ENCODE measurements around the gene NPY2R.

DNA sequence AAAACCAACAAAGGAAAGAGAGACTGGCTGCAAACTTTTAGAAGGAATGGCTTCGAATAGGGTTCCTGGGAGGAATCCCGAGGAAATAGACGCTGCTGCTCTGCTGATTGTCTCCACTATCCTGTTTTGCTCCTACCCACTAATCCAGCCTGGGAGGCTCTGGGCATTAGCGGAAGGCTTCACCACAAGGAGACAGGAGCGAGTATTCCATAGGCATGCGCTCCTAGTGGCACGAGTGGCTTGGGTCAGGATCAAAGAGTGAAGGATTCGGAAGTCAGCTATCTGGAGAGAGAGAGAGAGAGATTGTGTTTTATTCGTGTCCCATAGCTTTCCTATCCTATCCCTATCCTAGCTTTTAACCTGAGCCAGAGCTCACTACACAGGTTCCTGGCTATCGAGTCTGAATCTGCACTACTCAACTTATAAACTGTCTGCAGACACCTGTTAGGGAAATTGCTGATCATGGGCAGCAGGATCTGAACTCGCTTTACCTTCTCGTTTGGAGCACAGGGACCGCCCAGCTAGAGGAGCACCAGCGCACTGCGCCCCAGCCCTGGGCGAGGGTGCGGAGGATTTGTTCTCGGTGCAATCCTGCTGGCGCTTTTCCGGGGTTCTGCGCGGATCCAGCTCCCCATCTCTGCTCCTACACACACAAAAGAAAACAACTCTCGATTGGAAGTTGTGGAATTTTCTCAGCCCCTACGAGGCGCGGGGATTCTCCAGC lies 740 bp upstream of the NPY2R start:
- TF ChIP-seq, protein P1, sequence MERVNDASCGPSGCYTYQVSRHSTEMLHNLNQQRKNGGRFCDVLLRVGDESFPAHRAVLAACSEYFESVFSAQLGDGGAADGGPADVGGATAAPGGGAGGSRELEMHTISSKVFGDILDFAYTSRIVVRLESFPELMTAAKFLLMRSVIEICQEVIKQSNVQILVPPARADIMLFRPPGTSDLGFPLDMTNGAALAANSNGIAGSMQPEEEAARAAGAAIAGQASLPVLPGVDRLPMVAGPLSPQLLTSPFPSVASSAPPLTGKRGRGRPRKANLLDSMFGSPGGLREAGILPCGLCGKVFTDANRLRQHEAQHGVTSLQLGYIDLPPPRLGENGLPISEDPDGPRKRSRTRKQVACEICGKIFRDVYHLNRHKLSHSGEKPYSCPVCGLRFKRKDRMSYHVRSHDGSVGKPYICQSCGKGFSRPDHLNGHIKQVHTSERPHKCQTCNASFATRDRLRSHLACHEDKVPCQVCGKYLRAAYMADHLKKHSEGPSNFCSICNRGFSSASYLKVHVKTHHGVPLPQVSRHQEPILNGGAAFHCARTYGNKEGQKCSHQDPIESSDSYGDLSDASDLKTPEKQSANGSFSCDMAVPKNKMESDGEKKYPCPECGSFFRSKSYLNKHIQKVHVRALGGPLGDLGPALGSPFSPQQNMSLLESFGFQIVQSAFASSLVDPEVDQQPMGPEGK (CRISPR knock-in tag; IDR thresholded peaks at IDR 0.05; ENCODE audit: borderline replicate concordance), result no peak
- TF ChIP-seq, protein P2, sequence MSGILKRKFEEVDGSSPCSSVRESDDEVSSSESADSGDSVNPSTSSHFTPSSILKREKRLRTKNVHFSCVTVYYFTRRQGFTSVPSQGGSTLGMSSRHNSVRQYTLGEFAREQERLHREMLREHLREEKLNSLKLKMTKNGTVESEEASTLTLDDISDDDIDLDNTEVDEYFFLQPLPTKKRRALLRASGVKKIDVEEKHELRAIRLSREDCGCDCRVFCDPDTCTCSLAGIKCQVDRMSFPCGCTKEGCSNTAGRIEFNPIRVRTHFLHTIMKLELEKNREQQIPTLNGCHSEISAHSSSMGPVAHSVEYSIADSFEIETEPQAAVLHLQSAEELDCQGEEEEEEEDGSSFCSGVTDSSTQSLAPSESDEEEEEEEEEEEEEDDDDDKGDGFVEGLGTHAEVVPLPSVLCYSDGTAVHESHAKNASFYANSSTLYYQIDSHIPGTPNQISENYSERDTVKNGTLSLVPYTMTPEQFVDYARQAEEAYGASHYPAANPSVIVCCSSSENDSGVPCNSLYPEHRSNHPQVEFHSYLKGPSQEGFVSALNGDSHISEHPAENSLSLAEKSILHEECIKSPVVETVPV (CRISPR knock-in tag; IDR thresholded peaks at IDR 0.05), result no peak
- TF ChIP-seq TCF4 (CRISPR knock-in tag; IDR thresholded peaks at IDR 0.05; ENCODE audit: borderline replicate concordance), result no peak
- TF ChIP-seq ISL1 (CRISPR knock-in tag; IDR thresholded peaks at IDR 0.05), result no peak
- no peak for TF ChIP-seq SNAI2 (CRISPR knock-in tag; IDR thresholded peaks at IDR 0.05)

Measured in SK-N-SH treated with all-trans-retinoic acid at 6 μM for 48 hours (cell line).